Measurements from ENCODE around the gene BACH2.

GRCh38 chr6:90028066-90028778 is 268.4 kb downstream of the BACH2 start:
- TF ChIP-seq RNF2 (IDR thresholded peaks at IDR 0.05; ENCODE audit: borderline replicate concordance, low read depth) (no peak), MAZ (IDR thresholded peaks at IDR 0.05; ENCODE audit: borderline replicate concordance, low read depth, low read length) (no peak), CHD4 (IDR thresholded peaks at IDR 0.05; ENCODE audit: borderline replicate concordance) (no peak), MAX (IDR thresholded peaks at IDR 0.05) (no peak), HDAC2 (IDR thresholded peaks at IDR 0.05) (no peak), CTCF (IDR thresholded peaks at IDR 0.05) (no peak), POLR2A (IDR thresholded peaks at IDR 0.05; ENCODE audit: low read length) (no peak), KDM1A (IDR thresholded peaks at IDR 0.05; ENCODE audit: low read depth) (no peak), RAD21 (conservative IDR thresholded peaks at IDR 0.05 in 1 of 2, IDR thresholded peaks at IDR 0.05 in 1 of 2) (no peak), FOSB (CRISPR knock-in tag; IDR thresholded peaks at IDR 0.05) (no peak), CHD2 (IDR thresholded peaks at IDR 0.05; ENCODE audit: low read length, partially characterized antibody) (no peak)
